GM12865 (cell line): Measurements from ENCODE around the gene NOSTRIN.

Source experiments
- DNase-seq: peaks from one replicate; pipeline ENCODE4 v3.0.0; 2010; ENCODE audit warnings: low read depth
- H3K4me3 ChIP-seq: 2 replicates; pipeline ENCODE4 v1.5.1; 2011; ENCODE audit warnings: mild to moderate bottlenecking, low read depth, low read length, control low read depth
- CTCF ChIP-seq: IDR thresholded peaks from 2 replicates; pipeline ENCODE4 v1.5.1; 2011; ENCODE audit warnings: low read length, control low read depth, low read depth, inconsistent platforms; ENCODE audit not compliant: insufficient read depth; ENCODE audit errors: missing control alignments

NOSTRIN gene

GRCh38 chr2:168819050-168819715 is 16.7 kb downstream of the NOSTRIN start:
- TF ChIP-seq CTCF = no peak
- H3K4me3 ChIP-seq = no peak overlapping the region
- no peak for DNase-seq

GRCh38 chr2:168819829-168820489 is 17.5 kb downstream of the NOSTRIN start:
- no peak for TF ChIP-seq CTCF
- DNase-seq = no peak
- no peak overlapping the region for H3K4me3 ChIP-seq

- no peak overlapping the region for H3K4me3 ChIP-seq
- no peak for TF ChIP-seq CTCF
- no peak for DNase-seq
Observed at GRCh38 chr2:168821577-168821976, 19.1 kb downstream of the NOSTRIN start.

- no peak for DNase-seq
- no peak for TF ChIP-seq CTCF
- no peak overlapping the region for H3K4me3 ChIP-seq
Observed at GRCh38 chr2:168821992-168822391, 19.6 kb downstream of the NOSTRIN start.

- no peak for DNase-seq
- no peak overlapping the region for H3K4me3 ChIP-seq
- TF ChIP-seq CTCF = no peak
Observed at GRCh38 chr2:168825126-168825525, 22.7 kb downstream of the NOSTRIN start.

- no peak overlapping the region for H3K4me3 ChIP-seq
- no peak for DNase-seq
- TF ChIP-seq CTCF = no peak
Observed at GRCh38 chr2:168830958-168831357, 28.5 kb downstream of the NOSTRIN start.
